Nephron progenitor cell (in vitro differentiated cells): ENCODE results near the gene ILF3.

Experiments
- DNase-seq: peaks from one replicate; pipeline ENCODE4 v3.0.0; 2021
- H3K27ac Mint-ChIP-seq: 2 replicates; pipeline ENCODE4 v1.8.0; 2021; ENCODE audit warnings: mild to moderate bottlenecking, moderate library complexity, mixed read lengths
- H3K27me3 Mint-ChIP-seq: 2 replicates; pipeline ENCODE4 v1.8.0; 2021; ENCODE audit warnings: mild to moderate bottlenecking, low read depth, mixed read lengths; ENCODE audit not compliant: poor library complexity
- H3K36me3 Mint-ChIP-seq: 2 replicates; pipeline ENCODE4 v1.8.0; 2021; ENCODE audit warnings: low read depth, mixed read lengths
- H3K4me1 Mint-ChIP-seq: 2 replicates; pipeline ENCODE4 v1.8.0; 2021; ENCODE audit warnings: mixed read lengths
- H3K4me3 Mint-ChIP-seq: 2 replicates; pipeline ENCODE4 v1.8.0; 2021; ENCODE audit warnings: mild to moderate bottlenecking, moderate library complexity, mixed read lengths
- H3K9me3 Mint-ChIP-seq: 2 replicates; pipeline ENCODE4 v1.8.0; 2021; ENCODE audit warnings: mild to moderate bottlenecking, moderate library complexity, mixed read lengths
- TF ChIP-seq, protein P1 (sequence below): fragments of 200-600 bp; sonication (generic); IDR thresholded peaks from 2 replicates; pipeline ENCODE4 v1.5.0; 2021; ENCODE audit warnings: antibody characterized with exemption

ILF3 gene

GRCh38 chr19:10737722-10738121 is 83.6 kb downstream of the ILF3 start:
- H3K36me3 Mint-ChIP-seq, result peaks cover 43% of the 10 kb centered on the region
- H3K9me3 Mint-ChIP-seq, result peaks cover 43% of the 10 kb centered on the region
- peaks cover 4% of the 10 kb centered on the region for H3K27me3 Mint-ChIP-seq
- H3K27ac Mint-ChIP-seq, result peak overlapping the region; percentile 30
- H3K4me1 Mint-ChIP-seq, result no peaks in the 10 kb centered on the region
- DNase-seq, result no peak
- no peak overlapping the region for H3K4me3 Mint-ChIP-seq
- TF ChIP-seq, protein P1, sequence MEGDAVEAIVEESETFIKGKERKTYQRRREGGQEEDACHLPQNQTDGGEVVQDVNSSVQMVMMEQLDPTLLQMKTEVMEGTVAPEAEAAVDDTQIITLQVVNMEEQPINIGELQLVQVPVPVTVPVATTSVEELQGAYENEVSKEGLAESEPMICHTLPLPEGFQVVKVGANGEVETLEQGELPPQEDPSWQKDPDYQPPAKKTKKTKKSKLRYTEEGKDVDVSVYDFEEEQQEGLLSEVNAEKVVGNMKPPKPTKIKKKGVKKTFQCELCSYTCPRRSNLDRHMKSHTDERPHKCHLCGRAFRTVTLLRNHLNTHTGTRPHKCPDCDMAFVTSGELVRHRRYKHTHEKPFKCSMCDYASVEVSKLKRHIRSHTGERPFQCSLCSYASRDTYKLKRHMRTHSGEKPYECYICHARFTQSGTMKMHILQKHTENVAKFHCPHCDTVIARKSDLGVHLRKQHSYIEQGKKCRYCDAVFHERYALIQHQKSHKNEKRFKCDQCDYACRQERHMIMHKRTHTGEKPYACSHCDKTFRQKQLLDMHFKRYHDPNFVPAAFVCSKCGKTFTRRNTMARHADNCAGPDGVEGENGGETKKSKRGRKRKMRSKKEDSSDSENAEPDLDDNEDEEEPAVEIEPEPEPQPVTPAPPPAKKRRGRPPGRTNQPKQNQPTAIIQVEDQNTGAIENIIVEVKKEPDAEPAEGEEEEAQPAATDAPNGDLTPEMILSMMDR, result no peak

GRCh38 chr19:10740798-10741197 is 86.7 kb downstream of the ILF3 start:
- Mint-ChIP-seq H3K9me3 (peaks cover 43% of the 10 kb centered on the region), H3K36me3 (peaks cover 50% of the 10 kb centered on the region), H3K27ac (no peak overlapping the region), H3K4me1 (peaks cover 17% of the 10 kb centered on the region), H3K4me3 (no peak overlapping the region), H3K27me3 (peaks cover 4% of the 10 kb centered on the region)
- DNase-seq, result no peak
- TF ChIP-seq, protein P1, result no peak
